Measurements from ENCODE around the gene BCAP31.

DNA sequence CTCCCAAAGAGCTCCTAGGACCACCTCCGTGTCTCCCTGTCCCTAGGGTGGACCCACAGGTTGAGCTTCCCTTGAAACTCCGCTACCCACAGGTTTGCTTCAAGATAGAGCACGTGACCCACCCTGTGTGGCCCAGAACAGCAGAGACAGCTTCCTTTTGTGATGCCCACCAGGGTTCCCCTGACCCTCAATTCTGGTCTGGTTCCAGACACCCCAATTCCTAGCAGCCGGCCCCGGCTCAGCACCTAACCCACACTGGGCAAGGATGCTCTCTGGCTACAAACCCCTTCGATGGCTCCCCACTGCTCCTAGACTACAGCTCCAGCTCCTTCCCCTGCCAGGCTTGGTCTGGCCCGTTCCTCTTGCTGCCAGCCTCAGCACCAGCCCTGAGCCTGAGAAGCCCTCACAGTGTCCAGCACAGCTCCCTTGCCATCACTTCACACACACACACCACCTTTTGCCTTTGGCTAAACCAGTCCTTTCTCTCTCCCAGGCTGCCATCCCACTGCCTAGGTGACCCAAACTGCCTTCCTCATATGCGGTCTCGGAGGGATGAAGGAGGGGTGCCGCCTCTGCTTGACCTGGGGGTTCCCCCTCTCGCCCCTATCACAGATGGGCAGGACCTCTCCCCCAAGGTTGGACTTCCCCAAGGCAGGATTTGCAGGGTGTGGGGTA is 56.8 kb downstream of the BCAP31 start:
- TF ChIP-seq, protein P1, sequence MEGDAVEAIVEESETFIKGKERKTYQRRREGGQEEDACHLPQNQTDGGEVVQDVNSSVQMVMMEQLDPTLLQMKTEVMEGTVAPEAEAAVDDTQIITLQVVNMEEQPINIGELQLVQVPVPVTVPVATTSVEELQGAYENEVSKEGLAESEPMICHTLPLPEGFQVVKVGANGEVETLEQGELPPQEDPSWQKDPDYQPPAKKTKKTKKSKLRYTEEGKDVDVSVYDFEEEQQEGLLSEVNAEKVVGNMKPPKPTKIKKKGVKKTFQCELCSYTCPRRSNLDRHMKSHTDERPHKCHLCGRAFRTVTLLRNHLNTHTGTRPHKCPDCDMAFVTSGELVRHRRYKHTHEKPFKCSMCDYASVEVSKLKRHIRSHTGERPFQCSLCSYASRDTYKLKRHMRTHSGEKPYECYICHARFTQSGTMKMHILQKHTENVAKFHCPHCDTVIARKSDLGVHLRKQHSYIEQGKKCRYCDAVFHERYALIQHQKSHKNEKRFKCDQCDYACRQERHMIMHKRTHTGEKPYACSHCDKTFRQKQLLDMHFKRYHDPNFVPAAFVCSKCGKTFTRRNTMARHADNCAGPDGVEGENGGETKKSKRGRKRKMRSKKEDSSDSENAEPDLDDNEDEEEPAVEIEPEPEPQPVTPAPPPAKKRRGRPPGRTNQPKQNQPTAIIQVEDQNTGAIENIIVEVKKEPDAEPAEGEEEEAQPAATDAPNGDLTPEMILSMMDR (IDR thresholded peaks at IDR 0.05): no peak
- no peak for TF ChIP-seq POLR2A (IDR thresholded peaks at IDR 0.05)

Data from heart left ventricle (tissue), 13 donors.